Measurements from ENCODE around the gene ANKS6. TPM values are rescaled to one million over a fixed set of nuclear protein-coding genes. Genes with fewer than 3 reads are reported as not detected.
A peak's percentile ranks its signal among the peaks of the same experiment; 100 is the strongest.

Gene ANKS6
- total and polyA plus RNA-seq, 9 of the 15 experiments (the other 6 are each of a cell fraction or from before 2014, with no cell fraction given), result 9.9 to 74.5 (median 36.9) TPM

GRCh38 chr9:98784831-98785806 lies 11.2 kb downstream of the ANKS6 start:
- ChIA-PET CTCF (ENCODE audit: low intra/inter-chr PET ratio) (no interaction called here), POLR2A (interaction anchor here (0.6 to 0.7 kb wide), 3 partner anchors 319 to 1024 kb away, joined by 3 to 5 read pairs (median 3); no protein-coding TSS in a partner anchor)
- Histone ChIP-seq H3K4me3 (no peak overlapping the region), H3K9me3 (replicated peaks; ENCODE audit: control insufficient read depth, insufficient read depth, low read depth, low read length) (no peaks in the 10 kb centered on the region), H3K9ac (ENCODE audit: insufficient read depth in 1 of 2, low read depth in 2 of 2, low read length in 2 of 2) (no peak overlapping the region), H3K36me3 (ENCODE audit: control insufficient read depth, insufficient read depth, low read length) (peaks cover 92% of the 10 kb centered on the region), H4K20me1 (replicated peaks; ENCODE audit: control insufficient read depth, insufficient read depth, low read length) (peaks cover 13% of the 10 kb centered on the region), H3K27me3 (ENCODE audit: control insufficient read depth in 2 of 2, insufficient read depth in 2 of 2, low read length in 2 of 2) (no peaks in the 10 kb centered on the region), H3K79me2 (ENCODE audit: control insufficient read depth, insufficient read depth, low read length) (peaks cover 12% of the 10 kb centered on the region), H3K4me2 (ENCODE audit: insufficient read depth, low read length) (no peak overlapping the region), H2AFZ (ENCODE audit: low read depth, low read length) (no peak overlapping the region), H3K27ac (ENCODE audit: extremely low read depth, low read depth, low read length) (no peak overlapping the region), H3K4me1 (replicated peaks in 1 of 2; ENCODE audit: control insufficient read depth in 2 of 2, insufficient read depth in 2 of 2, low read length in 2 of 2) (peaks cover 9 to 15% of the 10 kb centered on the region in 2 experiments; a peak in 4 of 5 replicates), H3K9me1 (ENCODE audit: control insufficient read depth, insufficient read depth, low read length) (no peaks in the 10 kb centered on the region)
- DNase-seq (ENCODE audit: extremely low read depth in 1 of 4, low spot score in 3 of 4) (no peak), FAIRE-seq (no peak), ATAC-seq (no peak)
- in situ Hi-C loops (cut with MboI), result loop anchor here (25.0 kb wide), 1 partner anchor 873 kb away; the partner anchor contains the start of gene TRMO
- no TSS peak for BruUV-seq (replicated peaks)
- TF ChIP-seq MXI1 (IDR thresholded peaks at IDR 0.05; ENCODE audit: low read depth, low read length) (no peak), POLR2G (IDR thresholded peaks at IDR 0.05; ENCODE audit: low read depth, low read length) (peak; percentile 55), NCOR1 (IDR thresholded peaks at IDR 0.05) (no peak), VEZF1 (CRISPR knock-in tag; IDR thresholded peaks at IDR 0.05) (no peak)
- 79% methylated on average over 11 of the region's 11 CpGs for WGBS (ENCODE audit: insufficient coverage, low coverage, missing lambda C conversion rate)
- intact Hi-C loops (cut with micrococcal nuclease), result no loop called here

All from K562 (cell line).